Mesendoderm (in vitro differentiated cells): ENCODE measurements around the gene SYK.
"Not testable (repeated sequence)": the region's sequence is repeated elsewhere in the genome, so short reads cannot be mapped to it uniquely, and the experiment has no call there.

Experiments
- DNase-seq: peaks from one replicate; pipeline ENCODE4 v3.0.0; 2013
- H2AK5ac ChIP-seq: 2 replicates; pipeline ENCODE4 v1.6.1; 2013; ENCODE audit warnings: low read length, inconsistent platforms
- H2BK120ac ChIP-seq: 2 replicates; pipeline ENCODE4 v1.6.1; 2013; ENCODE audit warnings: low read depth, mild to moderate bottlenecking, low read length, moderate library complexity, mixed read lengths
- H2BK15ac ChIP-seq: replicated peaks from 2 replicates; pipeline ENCODE4 v1.6.1; 2013; ENCODE audit warnings: low read depth, mild to moderate bottlenecking, moderate library complexity
- H2BK5ac ChIP-seq: 2 replicates; pipeline ENCODE4 v1.6.1; 2013; ENCODE audit warnings: low read length, inconsistent platforms
- H3K18ac ChIP-seq: 2 replicates; pipeline ENCODE4 v1.6.1; 2013; ENCODE audit warnings: mild to moderate bottlenecking, low read length, mixed read lengths
- H3K23ac ChIP-seq: one replicate; pipeline ENCODE4 v1.6.1; 2013; ENCODE audit warnings: low read length
- H3K27ac ChIP-seq: 2 replicates; pipeline ENCODE4 v1.5.1; 2013; ENCODE audit warnings: low read depth, mild to moderate bottlenecking, inconsistent platforms, low read length, moderate library complexity
- H3K27me3 ChIP-seq: 2 replicates; pipeline ENCODE4 v1.6.1; 2013; ENCODE audit warnings: low read length, control low read depth, mild to moderate bottlenecking, inconsistent platforms; ENCODE audit not compliant: insufficient read depth, poor library complexity
- H3K36me3 ChIP-seq: 2 replicates; pipeline ENCODE4 v1.6.1; 2013; ENCODE audit warnings: low read length, inconsistent platforms; ENCODE audit not compliant: control insufficient read depth, insufficient read depth
- H3K4ac ChIP-seq: one replicate; pipeline ENCODE4 v1.6.1; 2013; ENCODE audit warnings: low read depth, mild to moderate bottlenecking, low read length, moderate library complexity
- H3K4me1 ChIP-seq: 2 replicates; pipeline ENCODE4 v1.6.1; 2013; ENCODE audit warnings: low read depth, low read length, inconsistent platforms; ENCODE audit not compliant: control insufficient read depth
- H3K4me2 ChIP-seq: 2 replicates; pipeline ENCODE4 v1.6.1; 2013; ENCODE audit warnings: low read length
- H3K4me3 ChIP-seq: 2 replicates; pipeline ENCODE4 v1.5.1; 2013; ENCODE audit warnings: mild to moderate bottlenecking, low read length
- H3K56ac ChIP-seq: one replicate; pipeline ENCODE4 v1.6.1; 2013; ENCODE audit warnings: low read length
- H3K79me1 ChIP-seq: 2 replicates; pipeline ENCODE4 v1.6.1; 2013; ENCODE audit warnings: low read length, inconsistent platforms
- H3K79me2 ChIP-seq: 2 replicates; pipeline ENCODE4 v1.6.1; 2013; ENCODE audit warnings: mild to moderate bottlenecking, low read length; ENCODE audit not compliant: control insufficient read depth, insufficient read depth
- H3K9ac ChIP-seq: 2 replicates; pipeline ENCODE4 v1.6.1; 2013; ENCODE audit warnings: low read length, inconsistent platforms
- H4K5ac ChIP-seq: one replicate; pipeline ENCODE4 v1.6.1; 2013; ENCODE audit warnings: low read length
- H4K8ac ChIP-seq: one replicate; pipeline ENCODE4 v1.6.1; 2013; ENCODE audit warnings: low read depth, mild to moderate bottlenecking, control low read depth, low read length, moderate library complexity
- WGBS: extraction: QIAGEN DNeasy Blood & Tissue Kit; methylation state at CpG from one replicate; pipeline ENCODE4 v1.1.7; 2013; ENCODE audit warnings: low lambda C conversion rate, missing lambda C conversion rate; ENCODE audit not compliant: insufficient coverage; ENCODE audit errors: extremely low coverage; 5-methylcytosine and 5-hydroxymethylcytosine counted together

SYK gene

GRCh38 chr9:90814355-90814754, 12.7 kb downstream of the SYK start:
- Histone ChIP-seq H2BK120ac (no peak overlapping the region), H2AK5ac (no peak overlapping the region), H3K36me3 (no peaks in the 10 kb centered on the region), H3K4me2 (no peak overlapping the region), H3K4ac (no peak overlapping the region), H3K4me3 (no peak overlapping the region), H3K79me1 (no peaks in the 10 kb centered on the region), H3K18ac (no peak overlapping the region), H4K8ac (no peak overlapping the region), H3K4me1 (no peaks in the 10 kb centered on the region), H3K27me3 (no peaks in the 10 kb centered on the region), H4K5ac (no peak overlapping the region), H2BK15ac (no peak overlapping the region), H3K56ac (no peak overlapping the region), H3K79me2 (no peaks in the 10 kb centered on the region), H3K9ac (no peak overlapping the region), H2BK5ac (no peak overlapping the region), H3K27ac (no peak overlapping the region), H3K23ac (no peak overlapping the region)
- whole genome bisulfite sequencing: no CpG with 5 or more reads among the region's 4 CpGs
- no peak for DNase-seq

- no peak overlapping the region for H3K4ac ChIP-seq
- no peaks in the 10 kb centered on the region for H3K79me2 ChIP-seq
- no peak overlapping the region for H3K18ac ChIP-seq
- no peak overlapping the region for H2BK120ac ChIP-seq
- H2BK5ac ChIP-seq: no peak overlapping the region
- H3K4me3 ChIP-seq: no peak overlapping the region
- no peak overlapping the region for H3K4me2 ChIP-seq
- H2BK15ac ChIP-seq: no peak overlapping the region
- no peak overlapping the region for H4K8ac ChIP-seq
- no peaks in the 10 kb centered on the region for H3K36me3 ChIP-seq
- WGBS: no CpG with 5 or more reads among the region's 13 CpGs
- peak overlapping the region; percentile 15 for H3K56ac ChIP-seq
- H3K27ac ChIP-seq: no peak overlapping the region
- H2AK5ac ChIP-seq: no peak overlapping the region
- no peaks in the 10 kb centered on the region for H3K27me3 ChIP-seq
- H3K79me1 ChIP-seq: no peaks in the 10 kb centered on the region
- no peaks in the 10 kb centered on the region for H3K4me1 ChIP-seq
- no peak overlapping the region for H3K23ac ChIP-seq
- DNase-seq: peak; percentile 10
- H3K9ac ChIP-seq: no peak overlapping the region
- no peak overlapping the region for H4K5ac ChIP-seq
Observed at GRCh38 chr9:90815183-90815943, 13.7 kb downstream of the SYK start.

- Histone ChIP-seq H3K23ac (no peak overlapping the region), H3K79me2 (no peaks in the 10 kb centered on the region), H3K4me3 (no peak overlapping the region), H3K79me1 (no peaks in the 10 kb centered on the region), H2AK5ac (no peak overlapping the region), H4K5ac (no peak overlapping the region), H2BK15ac (no peak overlapping the region), H3K4ac (no peak overlapping the region), H3K18ac (no peak overlapping the region), H3K4me2 (no peak overlapping the region), H2BK5ac (no peak overlapping the region), H3K9ac (no peak overlapping the region), H3K36me3 (no peaks in the 10 kb centered on the region), H3K4me1 (no peaks in the 10 kb centered on the region), H2BK120ac (no peak overlapping the region), H3K56ac (no peak overlapping the region), H3K27ac (no peak overlapping the region), H3K27me3 (no peaks in the 10 kb centered on the region), H4K8ac (no peak overlapping the region)
- no CpG with 5 or more reads among the region's 4 CpGs for WGBS
- no peak for DNase-seq
Observed at GRCh38 chr9:90815944-90816357, 14.3 kb downstream of the SYK start.

GRCh38 chr9:90816690-90817089, 15.1 kb downstream of the SYK start:
- H2AK5ac ChIP-seq: no peak overlapping the region
- WGBS: no CpG with 5 or more reads among the region's 2 CpGs

GRCh38 chr9:90818279-90818678, 16.7 kb downstream of the SYK start:
- Histone ChIP-seq H3K4me1 (no peaks in the 10 kb centered on the region), H2AK5ac (no peak overlapping the region), H4K8ac (no peak overlapping the region), H4K5ac (no peak overlapping the region), H3K9ac (no peak overlapping the region), H2BK5ac (no peak overlapping the region), H3K4me2 (no peak overlapping the region), H3K4ac (no peak overlapping the region), H3K27ac (no peak overlapping the region), H3K23ac (no peak overlapping the region), H3K79me2 (no peaks in the 10 kb centered on the region), H3K79me1 (no peaks in the 10 kb centered on the region), H3K27me3 (no peaks in the 10 kb centered on the region), H3K18ac (no peak overlapping the region), H3K4me3 (no peak overlapping the region), H2BK15ac (no peak overlapping the region), H3K56ac (no peak overlapping the region), H2BK120ac (no peak overlapping the region), H3K36me3 (no peaks in the 10 kb centered on the region)
- WGBS: no CpG with 5 or more reads among the region's 6 CpGs
- DNase-seq: no peak

More at GRCh38 chr9:90816690-90817089, 15.1 kb downstream of the SYK start:
- no peak overlapping the region for H4K5ac ChIP-seq
- H3K18ac ChIP-seq: no peak overlapping the region
- no peak overlapping the region for H3K4me2 ChIP-seq
- no peak overlapping the region for H3K23ac ChIP-seq
- H4K8ac ChIP-seq: no peak overlapping the region
- DNase-seq: no peak
- no peaks in the 10 kb centered on the region for H3K4me1 ChIP-seq
- no peak overlapping the region for H3K4ac ChIP-seq
- no peaks in the 10 kb centered on the region for H3K79me1 ChIP-seq
- no peak overlapping the region for H2BK120ac ChIP-seq
- no peaks in the 10 kb centered on the region for H3K27me3 ChIP-seq
- no peaks in the 10 kb centered on the region for H3K36me3 ChIP-seq
- no peak overlapping the region for H2BK15ac ChIP-seq
- no peak overlapping the region for H3K27ac ChIP-seq
- no peaks in the 10 kb centered on the region for H3K79me2 ChIP-seq
- H2BK5ac ChIP-seq: no peak overlapping the region
- H3K56ac ChIP-seq: no peak overlapping the region
- no peak overlapping the region for H3K9ac ChIP-seq
- H3K4me3 ChIP-seq: no peak overlapping the region

- not testable (repeated sequence) for H3K56ac ChIP-seq, H3K4me3 ChIP-seq, H4K8ac ChIP-seq, H3K27ac ChIP-seq, H3K79me1 ChIP-seq, H3K4me2 ChIP-seq, H3K18ac ChIP-seq, H2AK5ac ChIP-seq, DNase-seq, H2BK5ac ChIP-seq, H3K4me1 ChIP-seq, H3K9ac ChIP-seq, H4K5ac ChIP-seq, H3K4ac ChIP-seq, H3K23ac ChIP-seq, H2BK120ac ChIP-seq, H2BK15ac ChIP-seq, H3K36me3 ChIP-seq, H3K79me2 ChIP-seq, H3K27me3 ChIP-seq
- WGBS: no CpG with 5 or more reads among the region's 4 CpGs
Observed at GRCh38 chr9:90820406-90820805, 18.8 kb downstream of the SYK start.
